Ovary (tissue), 9 donors: ENCODE data around the gene PSTPIP1. TPM values are rescaled to one million over a fixed set of nuclear protein-coding genes. Genes with fewer than 3 reads are reported as not detected.

Experiments
- DNase-seq, 5 donors: peaks; one replicate each; pipeline ENCODE4 v3.0.0-alpha.2; 2019 to 2020
- H3K27ac ChIP-seq, 2 donors: fragments of 200-600 bp; one replicate each; pipeline versions ENCODE4 v1.5.1 to v1.8.0; 2019 to 2022
- H3K27me3 ChIP-seq: fragments of 200-600 bp; one replicate; pipeline ENCODE4 v1.8.0; 2022
- H3K36me3 ChIP-seq: fragments of 200-600 bp; sonication (generic); one replicate; pipeline ENCODE4 v1.5.1; 2019
- H3K4me1 ChIP-seq: one replicate; pipeline ENCODE4 v1.8.1; 2013; ENCODE audit warnings: mild to moderate bottlenecking, moderate library complexity; ENCODE audit not compliant: insufficient read depth
- H3K4me3 ChIP-seq: fragments of 200-600 bp; sonication (generic); one replicate; pipeline ENCODE4 v1.5.1; 2017
- H3K9me3 ChIP-seq, 2 donors: fragments of 200-600 bp in 1 of 2; sonication (generic) in 1 of 2; one replicate each; pipeline versions ENCODE4 v1.5.1 to v1.8.1; 2013 to 2019; ENCODE audit warnings: mild to moderate bottlenecking in 1 of 2, moderate library complexity in 1 of 2
- EP300 ChIP-seq: sonication (generic); formaldehyde crosslinking; IDR thresholded peaks from one replicate; pipeline ENCODE4 v1.6.1; 2017; ENCODE audit warnings: antibody characterized with exemption
- POLR2A ChIP-seq: fragments of 450-650 bp; IDR thresholded peaks from one replicate; pipeline ENCODE4 v1.6.1; 2017; ENCODE audit warnings: antibody characterized with exemption, mild to moderate bottlenecking, moderate library complexity
- WGBS, 3 donors: extraction: QIAGEN DNeasy Blood & Tissue Kit in 1 of 3; methylation state at CpG; one replicate each; pipeline versions ENCODE4 v1.1.5 to v1.1.7; 2013 to 2017; 5-methylcytosine and 5-hydroxymethylcytosine counted together
- intact Hi-C, 4 donors: fragments of 100-400 bp; cut with DNase I; formaldehyde crosslinking; loops; one replicate each; pipeline versions ENCODE4 v1.11.0 to v1.15.1; 2022 to 2023
- polyA plus RNA-seq, 2 donors: library from polyadenylated mRNA; stranded (reverse); fragments of 200-250 nt in 1 of 2; fragments of 350-450 nt in 1 of 2; fragmentation: Illumina TruSeq in 1 of 2; extraction: RNeasy Lipid Tissue Mini Kit (QIAGEN cat#74804) in 1 of 2; gene quantifications; one replicate each; pipeline ENCODE4 v1.2.3, GENCODE V29; 2013 to 2014
- total RNA-seq, 7 donors: library from RNA; depleted of rRNA in 2 of 7; stranded (reverse); fragments of >200 nt in 2 of 7; fragmentation: NEBNext Ultra II Directional in 3 of 7; extraction: Animal tissue kit (Norgen Biotek cat#: 25700) in 3 of 7; gene quantifications; one replicate each; pipeline versions ENCODE4 v1.1.0 to v1.2.4, GENCODE V29; 2016 to 2023
- TF ChIP-seq, protein P1 (sequence below), 3 donors: fragments of 450-650 bp in 2 of 3; fragments of 200-600 bp in 1 of 3; IDR thresholded peaks; one replicate each; pipeline versions ENCODE4 v1.5.1 to v1.8.0; 2016 to 2022; ENCODE audit warnings: antibody characterized with exemption in 3 of 3, mild to moderate bottlenecking in 1 of 3
- donor health status: DM: no; HTN: no; CAD: no; lungs with moderate emphysema.
- donor health status: DM: no; HTN: no; CAD: no.
- donor health status: Bipolar disorder and iron deficiency.
- donor health status: DM: yes; HTN: yes; CAD: no.
- donor health status: DM: no; HTN: no; CAD: no.
- donor health status: DM: yes; HTN: yes; CAD: no.

Gene PSTPIP1
- total and polyA plus RNA-seq, 9 donors, result 1.4 to 10.9 (median 2.5) TPM

DNA sequence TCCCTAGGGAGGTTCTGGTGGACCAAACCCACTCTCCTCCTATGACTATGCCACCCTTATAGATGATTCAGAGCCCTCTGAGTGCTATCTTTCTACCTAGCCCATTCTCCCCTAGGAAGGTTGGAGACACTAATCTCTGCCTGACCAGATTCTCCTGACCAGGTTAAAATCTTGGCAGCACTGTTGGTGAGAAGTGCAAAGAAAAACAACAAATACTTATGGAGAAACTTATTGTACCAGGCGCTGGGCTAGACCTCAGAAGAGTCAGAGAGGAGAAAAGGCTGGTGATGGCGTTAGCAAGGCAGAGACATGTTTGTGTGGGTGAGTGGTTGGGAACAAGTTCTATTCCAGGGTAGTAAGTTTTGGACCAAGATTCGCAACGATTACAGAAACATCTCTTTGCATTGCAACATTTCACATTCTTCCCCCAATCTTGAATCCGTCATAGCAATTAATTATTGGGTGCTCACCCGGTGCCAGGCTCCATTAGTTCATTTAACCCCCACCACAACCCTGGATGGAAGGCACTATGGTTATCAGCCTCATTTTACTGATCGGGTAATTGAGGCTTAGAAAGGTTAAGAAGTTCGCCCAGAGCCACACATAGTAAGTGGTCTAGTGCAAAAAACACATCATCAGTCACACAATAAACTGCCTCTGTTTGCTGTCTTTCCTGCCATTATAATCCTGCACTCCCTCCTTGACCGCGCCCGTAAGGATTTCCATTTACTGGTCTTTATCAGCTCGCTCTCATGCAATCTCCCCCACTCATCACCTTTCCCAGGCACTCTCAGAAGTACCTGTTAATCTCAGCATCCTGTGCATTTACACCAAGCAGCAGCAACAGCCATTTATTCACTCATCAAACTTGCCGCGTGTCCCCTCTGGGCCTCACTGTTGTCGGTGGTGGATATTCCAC lies 76.6 kb downstream of the PSTPIP1 start:
- H3K4me3 ChIP-seq, result no peak overlapping the region
- DNase-seq, result no peak
- H3K36me3 ChIP-seq, result no peaks in the 10 kb centered on the region
- no peaks in the 10 kb centered on the region for H3K9me3 ChIP-seq
- H3K27ac ChIP-seq, result peak overlapping the region in 1 of 2 donors; percentile 90
- H3K4me1 ChIP-seq, result peaks cover 7% of the 10 kb centered on the region
- TF ChIP-seq, protein P1, sequence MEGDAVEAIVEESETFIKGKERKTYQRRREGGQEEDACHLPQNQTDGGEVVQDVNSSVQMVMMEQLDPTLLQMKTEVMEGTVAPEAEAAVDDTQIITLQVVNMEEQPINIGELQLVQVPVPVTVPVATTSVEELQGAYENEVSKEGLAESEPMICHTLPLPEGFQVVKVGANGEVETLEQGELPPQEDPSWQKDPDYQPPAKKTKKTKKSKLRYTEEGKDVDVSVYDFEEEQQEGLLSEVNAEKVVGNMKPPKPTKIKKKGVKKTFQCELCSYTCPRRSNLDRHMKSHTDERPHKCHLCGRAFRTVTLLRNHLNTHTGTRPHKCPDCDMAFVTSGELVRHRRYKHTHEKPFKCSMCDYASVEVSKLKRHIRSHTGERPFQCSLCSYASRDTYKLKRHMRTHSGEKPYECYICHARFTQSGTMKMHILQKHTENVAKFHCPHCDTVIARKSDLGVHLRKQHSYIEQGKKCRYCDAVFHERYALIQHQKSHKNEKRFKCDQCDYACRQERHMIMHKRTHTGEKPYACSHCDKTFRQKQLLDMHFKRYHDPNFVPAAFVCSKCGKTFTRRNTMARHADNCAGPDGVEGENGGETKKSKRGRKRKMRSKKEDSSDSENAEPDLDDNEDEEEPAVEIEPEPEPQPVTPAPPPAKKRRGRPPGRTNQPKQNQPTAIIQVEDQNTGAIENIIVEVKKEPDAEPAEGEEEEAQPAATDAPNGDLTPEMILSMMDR (IDR thresholded peaks at IDR 0.05), result no peak
- TF ChIP-seq POLR2A (no peak), EP300 (no peak)
- no peaks in the 10 kb centered on the region for H3K27me3 ChIP-seq
- 79 to 86% (median 85%) methylated on average over 15 of the region's 15 CpGs for WGBS, 3 donors
- intact Hi-C loops, result no loop called here

DNA sequence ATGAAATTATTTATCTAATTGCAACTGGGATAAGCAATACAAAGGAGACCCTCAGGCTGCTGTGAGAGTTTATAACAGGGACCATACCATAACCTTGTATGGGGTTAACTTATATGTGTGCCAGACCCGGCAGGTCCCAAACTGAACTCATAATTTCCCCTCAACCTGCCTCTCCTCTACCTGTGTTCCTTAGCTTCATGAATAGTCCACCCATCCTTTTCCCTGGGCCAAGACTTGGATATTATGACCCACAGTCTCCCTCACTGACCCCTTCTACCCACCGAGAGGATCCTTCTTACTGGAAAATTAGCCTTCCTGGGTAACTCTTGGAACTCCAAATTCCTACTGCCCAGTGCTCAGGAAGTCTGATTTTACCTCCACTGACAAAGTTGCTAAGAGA lies 79.4 kb downstream of the PSTPIP1 start:
- no peaks in the 10 kb centered on the region for H3K9me3 ChIP-seq
- WGBS, 3 donors, result 48 to 60% (median 54%) methylated on average over 2 of the region's 2 CpGs
- H3K36me3 ChIP-seq, result no peaks in the 10 kb centered on the region
- intact Hi-C loops, result no loop called here
- no peak for TF ChIP-seq POLR2A
- TF ChIP-seq, protein P1 (IDR thresholded peaks at IDR 0.05), result no peak
- H3K4me3 ChIP-seq, result no peak overlapping the region
- DNase-seq, result no peak
- H3K4me1 ChIP-seq, result peaks cover 3% of the 10 kb centered on the region
- H3K27me3 ChIP-seq, result no peaks in the 10 kb centered on the region
- no peak overlapping the region for H3K27ac ChIP-seq

DNA sequence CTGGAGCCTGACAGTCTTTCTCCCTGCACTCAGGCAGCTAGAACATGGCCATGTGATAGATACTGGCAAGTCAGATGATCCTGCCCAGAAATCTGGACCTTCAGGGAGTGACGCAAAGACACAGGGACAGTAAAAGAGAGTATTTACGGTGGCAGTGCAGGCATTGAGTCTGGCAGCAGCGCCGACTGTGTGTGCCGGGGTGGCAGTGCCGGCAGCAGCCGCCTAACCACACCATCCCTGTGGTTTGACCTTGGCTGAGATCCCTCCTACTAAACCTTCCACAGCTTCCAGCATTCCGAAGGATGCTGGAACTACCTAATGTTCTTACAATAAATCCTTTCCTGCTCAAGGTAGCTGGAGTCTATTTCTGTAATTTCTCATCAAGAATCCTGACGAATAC lies 80.6 kb downstream of the PSTPIP1 start:
- no peaks in the 10 kb centered on the region for H3K36me3 ChIP-seq
- no peak overlapping the region for H3K27ac ChIP-seq
- no peak for TF ChIP-seq EP300
- TF ChIP-seq POLR2A, result no peak
- TF ChIP-seq, protein P1 (IDR thresholded peaks at IDR 0.05), result no peak
- no peak overlapping the region for H3K4me3 ChIP-seq
- no peaks in the 10 kb centered on the region for H3K4me1 ChIP-seq
- no peak for DNase-seq
- whole genome bisulfite sequencing, 3 donors, result 4 to 25% (median 14%) methylated on average over 9 of the region's 9 CpGs
- H3K27me3 ChIP-seq, result no peaks in the 10 kb centered on the region
- intact Hi-C loops, result no loop called here
- H3K9me3 ChIP-seq, result no peaks in the 10 kb centered on the region

DNA sequence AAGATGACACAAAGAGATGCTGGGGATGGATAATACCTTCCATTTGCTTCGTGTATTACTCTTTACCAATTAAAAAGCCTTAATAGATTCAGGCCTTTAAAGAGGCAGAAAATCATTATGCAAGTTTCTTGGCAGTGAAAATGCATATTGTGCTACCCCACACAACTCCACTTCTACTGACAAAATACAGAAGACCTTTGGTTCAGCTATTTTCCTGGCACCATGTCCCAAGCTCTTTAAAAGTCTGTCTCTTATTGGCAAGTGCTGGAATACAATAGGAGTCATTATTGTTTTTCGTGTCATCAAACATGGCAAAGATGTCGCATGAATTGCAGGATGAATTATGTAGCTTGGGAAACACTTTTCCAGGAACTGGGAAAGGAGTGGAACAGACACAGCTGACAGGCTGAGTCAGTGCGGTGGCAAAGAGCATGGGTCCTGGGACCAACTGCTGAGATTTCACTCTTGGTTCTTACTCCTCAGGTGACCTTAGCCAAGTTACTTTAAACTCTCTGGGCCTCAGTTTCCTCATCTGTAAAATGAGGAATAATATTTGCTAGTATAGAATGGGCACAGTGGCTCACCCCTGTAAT lies 81.5 kb downstream of the PSTPIP1 start:
- Histone ChIP-seq H3K36me3 (no peaks in the 10 kb centered on the region), H3K27me3 (no peaks in the 10 kb centered on the region), H3K4me3 (no peak overlapping the region), H3K4me1 (no peaks in the 10 kb centered on the region), H3K27ac (no peak overlapping the region), H3K9me3 (no peaks in the 10 kb centered on the region)
- TF ChIP-seq, protein P1 (IDR thresholded peaks at IDR 0.05), result no peak
- no peak for TF ChIP-seq POLR2A
- TF ChIP-seq EP300, result no peak
- 64 to 86% (median 74%) methylated on average over 4 of the region's 4 CpGs for WGBS, 3 donors
- intact Hi-C loops, result no loop called here
- DNase-seq, result no peak
